GM21423 (cell line): Measurements from ENCODE around the gene PLXNA1.

ENCODE experiments used
- ATAC-seq: cut with Tn5 transposase; IDR thresholded peaks from one replicate; pipeline ENCODE4 v1.9.1; 2021; ENCODE audit warnings: mild to moderate bottlenecking, moderate library complexity; ENCODE audit not compliant: unreplicated experiment

The PLXNA1 gene

GRCh38 chr3:127000761-127001160 is 17.8 kb downstream of the PLXNA1 start:
- no peak for ATAC-seq

- ATAC-seq, result no peak
Observed at GRCh38 chr3:127001486-127002194, 18.7 kb downstream of the PLXNA1 start.

- ATAC-seq, result no peak
Observed at GRCh38 chr3:127002195-127003174, 19.6 kb downstream of the PLXNA1 start.

- no peak for ATAC-seq
Observed at GRCh38 chr3:127003175-127003555, 20.2 kb downstream of the PLXNA1 start.

- no peak for ATAC-seq
Observed at GRCh38 chr3:127003601-127004280, 20.8 kb downstream of the PLXNA1 start.

- ATAC-seq, result no peak
Observed at GRCh38 chr3:127004641-127005397, 21.9 kb downstream of the PLXNA1 start.

- no peak for ATAC-seq
Observed at GRCh38 chr3:127005864-127006500, 23.1 kb downstream of the PLXNA1 start.

GRCh38 chr3:127006781-127007436 is 24.0 kb downstream of the PLXNA1 start:
- no peak for ATAC-seq

GRCh38 chr3:127008236-127008635 is 25.3 kb downstream of the PLXNA1 start:
- ATAC-seq, result no peak

GRCh38 chr3:127009531-127009930 is 26.6 kb downstream of the PLXNA1 start:
- ATAC-seq, result no peak

GRCh38 chr3:127011270-127011992 is 28.5 kb downstream of the PLXNA1 start:
- ATAC-seq, result no peak

GRCh38 chr3:127012091-127012490 is 29.2 kb downstream of the PLXNA1 start:
- no peak for ATAC-seq

- no peak for ATAC-seq
Observed at GRCh38 chr3:127013181-127013580, 30.3 kb downstream of the PLXNA1 start.

- ATAC-seq, result no peak
Observed at GRCh38 chr3:127013758-127014535, 31.0 kb downstream of the PLXNA1 start.

- ATAC-seq, result no peak
Observed at GRCh38 chr3:127014536-127015281, 31.8 kb downstream of the PLXNA1 start.

- ATAC-seq, result no peak
Observed at GRCh38 chr3:127015282-127016042, 32.5 kb downstream of the PLXNA1 start.

GRCh38 chr3:127016043-127016343 is 33.1 kb downstream of the PLXNA1 start:
- no peak for ATAC-seq
